ENCODE measurements around the gene SND1. TPM values are rescaled to one million over a fixed set of nuclear protein-coding genes. Genes with fewer than 3 reads are reported as not detected.

The SND1 gene
- total RNA-seq, 1 donor = 241 TPM

DNA sequence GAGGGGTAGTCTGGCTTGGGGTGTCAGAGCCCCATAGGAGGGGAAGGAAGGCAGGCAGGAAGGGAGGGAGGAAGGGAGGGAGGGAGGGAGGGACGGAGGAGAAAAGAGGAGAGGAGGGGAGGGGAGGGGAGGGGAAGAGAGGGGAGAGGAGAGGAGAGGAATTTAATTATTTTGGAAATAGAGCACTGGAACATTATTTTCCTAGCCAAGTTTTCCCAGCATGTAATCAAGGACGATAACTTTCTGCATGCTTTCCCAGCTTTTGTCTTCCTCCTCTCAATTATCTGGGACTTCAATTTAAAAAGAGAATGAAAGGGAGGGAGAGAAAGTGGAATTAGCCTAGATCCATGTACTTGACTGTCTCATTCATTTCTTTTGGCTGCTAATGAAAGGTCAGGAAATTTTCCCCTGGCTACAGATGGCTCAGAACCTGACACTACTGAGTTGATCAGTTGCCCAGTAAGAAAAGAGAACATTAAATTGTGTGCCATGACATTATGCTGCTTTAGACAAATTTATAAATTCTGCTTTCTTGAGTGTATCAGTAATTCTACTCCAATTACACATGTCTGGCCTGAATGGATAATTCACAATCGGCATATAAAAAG is 230.4 kb downstream of the SND1 start:
- DNase-seq (ENCODE audit: low read depth) = no peak
- TF ChIP-seq, protein P1, sequence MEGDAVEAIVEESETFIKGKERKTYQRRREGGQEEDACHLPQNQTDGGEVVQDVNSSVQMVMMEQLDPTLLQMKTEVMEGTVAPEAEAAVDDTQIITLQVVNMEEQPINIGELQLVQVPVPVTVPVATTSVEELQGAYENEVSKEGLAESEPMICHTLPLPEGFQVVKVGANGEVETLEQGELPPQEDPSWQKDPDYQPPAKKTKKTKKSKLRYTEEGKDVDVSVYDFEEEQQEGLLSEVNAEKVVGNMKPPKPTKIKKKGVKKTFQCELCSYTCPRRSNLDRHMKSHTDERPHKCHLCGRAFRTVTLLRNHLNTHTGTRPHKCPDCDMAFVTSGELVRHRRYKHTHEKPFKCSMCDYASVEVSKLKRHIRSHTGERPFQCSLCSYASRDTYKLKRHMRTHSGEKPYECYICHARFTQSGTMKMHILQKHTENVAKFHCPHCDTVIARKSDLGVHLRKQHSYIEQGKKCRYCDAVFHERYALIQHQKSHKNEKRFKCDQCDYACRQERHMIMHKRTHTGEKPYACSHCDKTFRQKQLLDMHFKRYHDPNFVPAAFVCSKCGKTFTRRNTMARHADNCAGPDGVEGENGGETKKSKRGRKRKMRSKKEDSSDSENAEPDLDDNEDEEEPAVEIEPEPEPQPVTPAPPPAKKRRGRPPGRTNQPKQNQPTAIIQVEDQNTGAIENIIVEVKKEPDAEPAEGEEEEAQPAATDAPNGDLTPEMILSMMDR (IDR thresholded peaks at IDR 0.05; ENCODE audit: insufficient read depth, low read depth, low read length) = no peak
- H3K4me3 ChIP-seq (ENCODE audit: low read depth, low read length) = no peak overlapping the region

DNA sequence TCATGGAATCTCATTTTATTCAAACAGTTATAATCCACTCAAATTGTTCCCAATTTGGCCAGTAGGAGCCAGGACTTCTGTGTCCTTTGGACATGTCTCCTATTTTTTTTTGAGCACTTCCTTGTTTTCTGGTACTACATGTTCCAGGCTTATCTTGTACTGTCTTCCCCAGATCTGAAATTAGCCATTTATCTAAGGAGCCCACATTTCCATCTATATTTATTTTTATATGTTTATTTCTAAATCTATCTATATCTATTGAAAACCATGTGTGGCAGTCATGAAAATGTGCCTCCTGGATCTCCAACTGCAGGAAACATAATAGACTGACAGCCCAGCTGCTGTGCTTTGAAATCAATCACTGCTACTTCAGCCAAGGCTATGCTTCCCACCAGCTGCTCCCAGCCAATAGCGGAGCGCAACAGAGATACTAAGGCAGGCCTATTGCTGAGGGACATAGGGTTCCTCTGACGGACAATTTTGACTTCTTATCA is 232.1 kb downstream of the SND1 start:
- TF ChIP-seq, protein P1 (IDR thresholded peaks at IDR 0.05; ENCODE audit: insufficient read depth, low read depth, low read length) = peak; percentile 4
- no peak overlapping the region for H3K4me3 ChIP-seq (ENCODE audit: low read depth, low read length)
- DNase-seq (ENCODE audit: low read depth) = no peak

DNA sequence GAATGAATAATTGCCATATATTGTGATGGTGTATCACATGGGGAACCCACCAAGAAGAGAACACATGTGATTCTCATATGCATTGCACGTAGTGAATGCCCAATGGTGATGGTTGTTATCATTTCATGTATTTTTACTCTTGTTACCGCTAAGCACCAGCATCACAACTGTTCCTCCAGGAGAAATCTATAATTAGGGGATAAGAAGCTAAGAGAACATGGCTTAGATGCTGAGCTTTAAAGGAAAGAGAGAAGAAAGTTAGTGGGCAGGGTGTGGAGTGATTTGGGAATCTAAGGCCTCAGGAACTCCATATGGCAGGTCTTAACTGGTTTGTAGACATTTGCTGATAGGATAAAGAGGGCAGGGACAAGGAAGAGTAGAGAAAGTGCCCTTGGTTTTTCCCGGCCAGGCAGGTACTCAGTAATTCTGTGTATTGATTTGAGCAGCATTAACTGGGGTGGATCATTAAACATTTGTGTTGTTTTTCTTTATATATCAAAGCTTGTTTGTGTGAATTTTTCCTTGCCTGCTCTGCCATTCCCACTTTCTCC is 233.3 kb downstream of the SND1 start:
- TF ChIP-seq, protein P1 (IDR thresholded peaks at IDR 0.05; ENCODE audit: insufficient read depth, low read depth, low read length) = no peak
- H3K4me3 ChIP-seq (ENCODE audit: low read depth, low read length) = no peak overlapping the region

DNA sequence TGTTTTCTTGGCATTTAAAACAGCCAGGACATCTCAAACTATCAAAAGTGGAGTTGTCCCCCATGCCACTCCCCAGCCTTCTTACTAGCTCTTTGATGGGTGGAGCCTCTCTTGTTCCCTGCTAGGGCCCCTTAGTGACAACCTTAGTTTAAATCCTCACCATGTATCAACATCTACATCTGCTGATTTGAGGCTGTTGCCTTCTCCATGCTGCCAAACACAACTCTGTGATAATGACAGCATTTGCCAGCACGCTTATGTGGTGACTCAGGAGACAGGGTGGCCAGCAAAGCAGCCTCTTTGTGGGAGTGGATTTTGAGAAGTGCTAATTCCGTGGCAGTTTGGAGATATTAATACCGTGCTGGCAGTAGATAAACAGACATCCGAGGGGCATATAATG is 233.8 kb downstream of the SND1 start:
- H3K4me3 ChIP-seq (ENCODE audit: low read depth, low read length) = no peak overlapping the region
- DNase-seq (ENCODE audit: low read depth) = peak; percentile 61
- TF ChIP-seq, protein P1 (IDR thresholded peaks at IDR 0.05; ENCODE audit: insufficient read depth, low read depth, low read length) = no peak

More for the DNA sequence above, 233.3 kb downstream of the SND1 start:
- no peak for DNase-seq (ENCODE audit: low read depth)

DNA sequence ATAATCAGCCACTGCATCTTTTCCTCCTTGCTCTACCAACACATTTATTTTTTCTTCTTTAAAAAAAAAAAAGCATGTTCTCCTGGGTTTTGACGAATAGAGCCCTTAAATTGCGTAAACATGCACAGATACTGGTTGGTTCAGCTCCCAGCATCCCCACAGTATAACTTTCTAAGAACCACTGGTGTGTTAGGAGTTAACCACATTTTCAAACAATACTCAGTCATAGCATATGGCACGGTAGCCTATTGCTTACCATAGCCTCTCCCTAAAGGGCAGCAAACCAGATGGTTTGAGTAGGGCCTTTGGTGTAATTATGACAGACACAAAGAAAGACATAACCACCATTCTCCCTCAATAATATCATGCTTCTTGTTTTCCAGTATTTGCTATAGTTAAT is 234.3 kb downstream of the SND1 start:
- peak; percentile 42 for DNase-seq (ENCODE audit: low read depth)
- H3K4me3 ChIP-seq (ENCODE audit: low read depth, low read length) = no peak overlapping the region
- TF ChIP-seq, protein P1 (IDR thresholded peaks at IDR 0.05; ENCODE audit: insufficient read depth, low read depth, low read length) = no peak

DNA sequence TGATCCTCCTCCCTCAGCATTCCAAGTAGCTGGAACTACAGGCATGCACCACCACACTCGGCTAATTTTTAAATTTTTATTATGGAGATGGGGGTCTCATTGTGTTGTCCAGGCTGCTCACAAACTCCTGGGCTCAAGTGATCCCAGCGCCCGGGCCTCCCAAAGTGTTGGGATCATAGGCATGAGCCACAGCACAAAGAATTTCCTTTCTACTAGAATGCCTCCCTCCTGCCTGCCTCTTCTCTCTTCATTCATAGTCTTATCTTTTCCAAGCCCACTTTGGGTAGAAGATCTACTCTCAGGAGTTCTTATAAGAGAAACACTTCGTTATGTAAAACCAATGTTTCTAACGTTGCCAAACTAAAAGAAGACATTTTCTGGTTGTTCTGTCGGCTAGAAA is 235.1 kb downstream of the SND1 start:
- TF ChIP-seq, protein P1 (IDR thresholded peaks at IDR 0.05; ENCODE audit: insufficient read depth, low read depth, low read length) = no peak
- no peak for DNase-seq (ENCODE audit: low read depth)
- H3K4me3 ChIP-seq (ENCODE audit: low read depth, low read length) = no peak overlapping the region
